ENCODE data around the gene MCF2L2.

DNA sequence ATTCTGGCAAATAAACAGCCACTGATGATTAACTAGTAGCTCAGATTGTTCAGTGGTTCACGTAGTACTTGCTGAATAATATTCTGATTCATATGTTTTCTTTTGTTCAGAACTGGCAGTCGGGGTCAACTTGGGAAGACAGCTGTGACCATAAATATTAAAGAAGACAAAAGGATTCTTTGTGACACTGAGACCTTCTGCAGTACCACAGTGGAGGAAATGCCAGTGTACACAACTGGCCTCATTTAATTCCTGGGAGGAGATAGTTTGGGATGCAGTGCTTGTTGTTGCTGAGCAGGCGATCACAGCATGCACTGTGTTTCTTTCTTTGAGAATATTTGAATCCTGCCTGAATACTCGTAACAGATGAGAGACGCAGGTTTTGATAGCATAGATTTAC is 26.7 kb upstream of the MCF2L2 start:
- TF ChIP-seq CTCF (IDR thresholded peaks at IDR 0.05) = no peak
- no peak for TF ChIP-seq POLR2A (IDR thresholded peaks at IDR 0.05)
